Loucy (cell line): ENCODE data around the gene PREX1.

ENCODE experiments used
- EZH2phosphoT487 ChIP-seq: fragments of 200-600 bp; IDR thresholded peaks from 2 replicates; pipeline ENCODE4 v1.6.1; 2018; ENCODE audit warnings: antibody characterized with exemption, mild to moderate bottlenecking, moderate library complexity, borderline replicate concordance
- TF ChIP-seq, protein P1 (sequence below): fragments of 200-600 bp; sonication (generic); conservative IDR thresholded peaks from 2 replicates; pipeline ENCODE4 v1.5.1; 2014; ENCODE audit warnings: mild to moderate bottlenecking, antibody characterized with exemption, low read length

DNA sequence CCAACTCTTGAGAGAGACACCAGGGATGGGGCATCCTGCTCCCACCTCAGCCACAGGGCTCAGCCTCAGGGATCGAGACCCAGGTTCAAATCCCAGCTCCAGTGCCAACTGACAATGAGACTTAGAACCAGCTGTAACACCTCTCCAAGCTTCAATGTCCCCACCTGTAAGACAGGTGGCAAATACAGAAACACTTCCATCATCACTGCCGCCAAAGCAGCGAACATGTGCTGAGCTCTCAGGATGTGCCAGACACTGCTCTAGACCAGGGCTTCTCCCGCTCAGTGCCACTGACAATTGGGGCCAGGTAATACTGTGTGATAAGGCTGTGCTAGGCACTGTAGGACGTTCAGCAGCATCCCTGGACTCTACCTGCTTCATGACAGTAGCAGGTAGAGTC lies 22.1 kb downstream of the PREX1 start:
- TF ChIP-seq, protein P1, sequence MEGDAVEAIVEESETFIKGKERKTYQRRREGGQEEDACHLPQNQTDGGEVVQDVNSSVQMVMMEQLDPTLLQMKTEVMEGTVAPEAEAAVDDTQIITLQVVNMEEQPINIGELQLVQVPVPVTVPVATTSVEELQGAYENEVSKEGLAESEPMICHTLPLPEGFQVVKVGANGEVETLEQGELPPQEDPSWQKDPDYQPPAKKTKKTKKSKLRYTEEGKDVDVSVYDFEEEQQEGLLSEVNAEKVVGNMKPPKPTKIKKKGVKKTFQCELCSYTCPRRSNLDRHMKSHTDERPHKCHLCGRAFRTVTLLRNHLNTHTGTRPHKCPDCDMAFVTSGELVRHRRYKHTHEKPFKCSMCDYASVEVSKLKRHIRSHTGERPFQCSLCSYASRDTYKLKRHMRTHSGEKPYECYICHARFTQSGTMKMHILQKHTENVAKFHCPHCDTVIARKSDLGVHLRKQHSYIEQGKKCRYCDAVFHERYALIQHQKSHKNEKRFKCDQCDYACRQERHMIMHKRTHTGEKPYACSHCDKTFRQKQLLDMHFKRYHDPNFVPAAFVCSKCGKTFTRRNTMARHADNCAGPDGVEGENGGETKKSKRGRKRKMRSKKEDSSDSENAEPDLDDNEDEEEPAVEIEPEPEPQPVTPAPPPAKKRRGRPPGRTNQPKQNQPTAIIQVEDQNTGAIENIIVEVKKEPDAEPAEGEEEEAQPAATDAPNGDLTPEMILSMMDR: no peak
- TF ChIP-seq EZH2phosphoT487: no peak
